Gastrocnemius medialis (tissue), 4 donors: ENCODE measurements around the gene HMGXB4. TPM values are rescaled to one million over a fixed set of nuclear protein-coding genes. Genes with fewer than 3 reads are reported as not detected.

Experiments used
- ATAC-seq, 2 donors: fragments of 150-250 bp; one replicate each; pipeline ENCODE4 v1.9.1; 2016
- DNase-seq, 2 donors: peaks; one replicate each; pipeline ENCODE4 v3.0.0-alpha.2; 2019
- H3K27ac ChIP-seq, 4 donors: fragments of 200-600 bp; sonication (generic); 1 replicate in 1 of 4; 2 replicates in 3 of 4; pipeline ENCODE4 v1.5.1; 2016 to 2018; ENCODE audit warnings: mild to moderate bottlenecking in 2 of 4, moderate library complexity in 1 of 4
- H3K27me3 ChIP-seq, 3 donors: fragments of 200-600 bp; sonication (generic) in 2 of 3; 1 replicate in 1 of 3; 2 replicates in 2 of 3; pipeline versions ENCODE4 v1.5.1 to v1.6.0; 2016 to 2019; ENCODE audit warnings: mild to moderate bottlenecking in 1 of 3, moderate library complexity in 1 of 3
- H3K36me3 ChIP-seq, 2 donors: fragments of 200-600 bp; sonication (generic) in 1 of 2; one replicate each; pipeline ENCODE4 v1.5.1; 2017 to 2018
- H3K4me1 ChIP-seq, 2 donors: fragments of 200-600 bp; sonication (generic) in 1 of 2; one replicate each; pipeline ENCODE4 v1.5.1; 2016 to 2017; ENCODE audit warnings: mild to moderate bottlenecking in 2 of 2
- H3K4me3 ChIP-seq, 4 donors: fragments of 200-600 bp; sonication (generic) in 3 of 4; 1 replicate in 1 of 4; 2 replicates in 3 of 4; pipeline ENCODE4 v1.5.1; 2016 to 2019; ENCODE audit warnings: mild to moderate bottlenecking in 2 of 4
- H3K9me3 ChIP-seq, 3 donors: fragments of 200-600 bp; sonication (generic) in 2 of 3; 1 replicate in 1 of 3; 2 replicates in 2 of 3; pipeline ENCODE4 v1.5.1; 2016 to 2019
- CTCF ChIP-seq, 5 experiments: fragments of 450-650 bp in 3 of 5; fragments of 200-600 bp in 2 of 5; sonication (generic) in 2 of 5; IDR thresholded peaks in 4 of 5; conservative IDR thresholded peaks in 1 of 5; 1 replicate in 4 of 5; 2 replicates in 1 of 5; pipeline ENCODE4 v1.5.1; 2016 to 2019; ENCODE audit warnings: antibody characterized with exemption in 5 of 5, mild to moderate bottlenecking in 3 of 5, moderate library complexity in 3 of 5
- POLR2A ChIP-seq, 2 donors: fragments of 450-650 bp; IDR thresholded peaks; one replicate each; pipeline ENCODE4 v1.6.1; 2017; ENCODE audit warnings: antibody characterized with exemption in 2 of 2, mild to moderate bottlenecking in 2 of 2, moderate library complexity in 2 of 2
- in situ Hi-C, 4 donors: fragments of 200-750 bp; cut with MboI; loops; one replicate each; pipeline versions ENCODE4 v1.15.0 to v1.8.0; 2017; ENCODE audit warnings: low sequenced_read_pairs in 4 of 4
- intact Hi-C: fragments of 100-400 bp; cut with DNase I; formaldehyde crosslinking; loops from one replicate; pipeline ENCODE4 v1.15.1; 2023; ENCODE audit warnings: low total_unique reads
- total RNA-seq, 4 donors: library from RNA; depleted of rRNA; stranded (reverse); fragments of >200 nt; gene quantifications; one replicate each; pipeline versions ENCODE4 v1.1.0 to v1.2.3, GENCODE V29; 2016

HMGXB4 gene
- total RNA-seq, 4 donors from 2014 or later: 8.3 to 19.2 (median 12.4) TPM

GRCh38 chr22:35264986-35265385, 7.7 kb downstream of the HMGXB4 start:
- H3K27me3 ChIP-seq: no peaks in the 10 kb centered on the region
- DNase-seq: no peak
- TF ChIP-seq POLR2A (IDR thresholded peaks at IDR 0.05) (no peak), CTCF (IDR thresholded peaks at IDR 0.05 in 4 of 5, conservative IDR thresholded peaks at IDR 0.05 in 1 of 5) (no peak)
- H3K9me3 ChIP-seq: no peaks in the 10 kb centered on the region
- H3K27ac ChIP-seq: no peak overlapping the region
- no peak overlapping the region for H3K4me3 ChIP-seq
- intact Hi-C loops (no loop called here), in situ Hi-C loops (no loop called here)
- H3K36me3 ChIP-seq: peaks cover 6 to 74% of the 10 kb centered on the region in 2 donors
- no peak for ATAC-seq
- peaks cover 0 to 4% of the 10 kb centered on the region in 2 donors for H3K4me1 ChIP-seq

- no peaks in the 10 kb centered on the region for H3K9me3 ChIP-seq
- H3K4me3 ChIP-seq: no peak overlapping the region
- DNase-seq: no peak
- ATAC-seq: no peak
- no peak for TF ChIP-seq CTCF (IDR thresholded peaks at IDR 0.05 in 4 of 5, conservative IDR thresholded peaks at IDR 0.05 in 1 of 5)
- TF ChIP-seq POLR2A (IDR thresholded peaks at IDR 0.05): no peak
- no peaks in the 10 kb centered on the region for H3K27me3 ChIP-seq
- H3K4me1 ChIP-seq: peaks cover 0 to 4% of the 10 kb centered on the region in 2 donors
- in situ Hi-C loops (no loop called here), intact Hi-C loops (no loop called here)
- H3K27ac ChIP-seq: no peak overlapping the region
- peaks cover 6 to 86% of the 10 kb centered on the region in 2 donors for H3K36me3 ChIP-seq
Measured at GRCh38 chr22:35266277-35266676, 9.0 kb downstream of the HMGXB4 start.

- no peak overlapping the region for H3K27ac ChIP-seq
- in situ Hi-C loops (no loop called here), intact Hi-C loops (no loop called here)
- H3K4me1 ChIP-seq: peaks cover 10% of the 10 kb centered on the region in 2 donors
- no peaks in the 10 kb centered on the region for H3K27me3 ChIP-seq
- no peaks in the 10 kb centered on the region for H3K9me3 ChIP-seq
- H3K4me3 ChIP-seq: no peak overlapping the region
- TF ChIP-seq POLR2A (IDR thresholded peaks at IDR 0.05) (no peak), CTCF (IDR thresholded peaks at IDR 0.05 in 4 of 5, conservative IDR thresholded peaks at IDR 0.05 in 1 of 5) (no peak)
- DNase-seq: no peak
- peaks cover 3 to 67% of the 10 kb centered on the region in 2 donors for H3K36me3 ChIP-seq
- no peak for ATAC-seq
Measured at GRCh38 chr22:35269630-35270029, 12.3 kb downstream of the HMGXB4 start.

GRCh38 chr22:35274154-35274871, 17.0 kb downstream of the HMGXB4 start:
- Histone ChIP-seq H3K27me3 (no peaks in the 10 kb centered on the region), H3K27ac (peak overlapping the region; percentile 34 to 73 (median 60)), H3K36me3 (peaks cover 0 to 23% of the 10 kb centered on the region in 2 donors), H3K9me3 (no peaks in the 10 kb centered on the region), H3K4me1 (peaks cover 6 to 10% of the 10 kb centered on the region in 2 donors), H3K4me3 (no peak overlapping the region)
- in situ Hi-C loops: no loop called here
- ATAC-seq (peak; percentile 95 to 97), DNase-seq (peak; percentile 50 to 61)
- TF ChIP-seq POLR2A (IDR thresholded peaks at IDR 0.05): no peak
- intact Hi-C loops: no loop called here

- in situ Hi-C loops: no loop called here
- H3K4me3 ChIP-seq: no peak overlapping the region
- no peaks in the 10 kb centered on the region for H3K9me3 ChIP-seq
- TF ChIP-seq POLR2A (IDR thresholded peaks at IDR 0.05) (no peak), CTCF (IDR thresholded peaks at IDR 0.05 in 4 of 5, conservative IDR thresholded peaks at IDR 0.05 in 1 of 5) (no peak)
- peaks cover 6 to 10% of the 10 kb centered on the region in 2 donors for H3K4me1 ChIP-seq
- no peak overlapping the region for H3K27ac ChIP-seq
- peaks cover 0 to 13% of the 10 kb centered on the region in 2 donors for H3K36me3 ChIP-seq
- no peaks in the 10 kb centered on the region for H3K27me3 ChIP-seq
- no peak for ATAC-seq
- DNase-seq: no peak
- intact Hi-C loops: no loop called here
Measured at GRCh38 chr22:35275580-35275979, 18.3 kb downstream of the HMGXB4 start.
